HG03103 (cell line): ENCODE results near the gene ABHD16B.
"Not testable (repeated sequence)": the region's sequence is repeated elsewhere in the genome, so short reads cannot be mapped to it uniquely, and the experiment has no call there.

Experiments used
- ATAC-seq: cut with Tn5 transposase; IDR thresholded peaks from one replicate; pipeline ENCODE4 v1.9.1; 2021; ENCODE audit warnings: low read depth; ENCODE audit not compliant: unreplicated experiment

Gene ABHD16B

GRCh38 chr20:63874241-63874640 lies 12.9 kb downstream of the ABHD16B start:
- not testable (repeated sequence) for ATAC-seq

GRCh38 chr20:63876489-63877036 lies 15.3 kb downstream of the ABHD16B start:
- no peak for ATAC-seq

GRCh38 chr20:63877755-63878470 lies 16.6 kb downstream of the ABHD16B start:
- ATAC-seq, result no peak

GRCh38 chr20:63878899-63879663 lies 17.8 kb downstream of the ABHD16B start:
- ATAC-seq, result no peak

- ATAC-seq, result not testable (repeated sequence)
These were observed 19.6 kb downstream of the ABHD16B start for GRCh38 chr20:63880901-63881300.

GRCh38 chr20:63881451-63882226 lies 20.3 kb downstream of the ABHD16B start:
- no peak for ATAC-seq

GRCh38 chr20:63882257-63883200 lies 21.2 kb downstream of the ABHD16B start:
- no peak for ATAC-seq

- ATAC-seq, result no peak
These were observed 21.9 kb downstream of the ABHD16B start for GRCh38 chr20:63883201-63883593.

- ATAC-seq, result no peak
These were observed 23.4 kb downstream of the ABHD16B start for GRCh38 chr20:63884506-63885263.

- ATAC-seq, result no peak
These were observed 24.2 kb downstream of the ABHD16B start for GRCh38 chr20:63885264-63886053.

- ATAC-seq, result no peak
These were observed 24.7 kb downstream of the ABHD16B start for GRCh38 chr20:63886054-63886419.

GRCh38 chr20:63886921-63887320 lies 25.6 kb downstream of the ABHD16B start:
- ATAC-seq, result no peak

- no peak for ATAC-seq
These were observed 28.2 kb downstream of the ABHD16B start for GRCh38 chr20:63889241-63890200.

GRCh38 chr20:63890201-63890576 lies 28.9 kb downstream of the ABHD16B start:
- ATAC-seq, result no peak

GRCh38 chr20:63890616-63891015 lies 29.3 kb downstream of the ABHD16B start:
- ATAC-seq, result no peak

- no peak for ATAC-seq
These were observed 30.0 kb downstream of the ABHD16B start for GRCh38 chr20:63891061-63892002.
